Muscle of leg (tissue), 11 donors: Measurements from ENCODE around the gene FSD1L. TPM values are rescaled to one million over a fixed set of nuclear protein-coding genes. Genes with fewer than 3 reads are reported as not detected.

Experiments
- DNase-seq: peaks from one replicate; pipeline ENCODE4 v3.0.0; 2013
- H3K27ac ChIP-seq: one replicate; pipeline ENCODE4 v1.5.1; 2013; ENCODE audit warnings: mild to moderate bottlenecking, low read length, control low read depth
- H3K27me3 ChIP-seq: one replicate; pipeline ENCODE4 v1.6.1; 2013; ENCODE audit warnings: low read length; ENCODE audit not compliant: control insufficient read depth, insufficient read depth
- H3K36me3 ChIP-seq: one replicate; pipeline ENCODE4 v1.6.1; 2013; ENCODE audit warnings: low read length; ENCODE audit not compliant: control insufficient read depth, insufficient read depth
- H3K4me1 ChIP-seq: one replicate; pipeline ENCODE4 v1.6.1; 2013; ENCODE audit warnings: low read length; ENCODE audit not compliant: control insufficient read depth, insufficient read depth
- H3K4me3 ChIP-seq: one replicate; pipeline ENCODE4 v1.5.1; 2013; ENCODE audit warnings: low read length, control low read depth
- H3K9me3 ChIP-seq: replicated peaks from 2 replicates; pipeline ENCODE4 v1.6.1; 2013; ENCODE audit warnings: low read depth, low read length; ENCODE audit not compliant: control insufficient read depth
- WGBS: methylation state at CpG from one replicate; pipeline ENCODE4 v1.1.5; 2013; ENCODE audit warnings: missing lambda C conversion rate; ENCODE audit not compliant: insufficient coverage; 5-methylcytosine and 5-hydroxymethylcytosine counted together
- polyA plus RNA-seq, 8 donors: library from polyadenylated mRNA; unstranded; fragments of 120-200 nt; gene quantifications; one replicate each; pipeline versions ENCODE4 v1.2.1 to v1.2.3, GENCODE V29; 2013; ENCODE audit warnings: inconsistent platforms in 1 of 8, low replicate concordance in 1 of 8; ENCODE audit not compliant: insufficient read length in 8 of 8, insufficient read depth in 1 of 8
- total RNA-seq: library from RNA; stranded (reverse); fragments of 120-200 nt; gene quantifications from one replicate; pipeline ENCODE4 v1.2.4, GENCODE V29; 2013

FSD1L gene
- total and polyA plus RNA-seq, 9 donors, result 8.4 to 14.1 (median 9.2) TPM

- no peak for DNase-seq
- Histone ChIP-seq H3K4me1 (peaks cover 2% of the 10 kb centered on the region), H3K36me3 (no peaks in the 10 kb centered on the region), H3K27ac (no peak overlapping the region), H3K9me3 (peaks cover 1% of the 10 kb centered on the region), H3K4me3 (no peak overlapping the region), H3K27me3 (no peaks in the 10 kb centered on the region)
- WGBS, result no CpG with 5 or more reads among the region's 1 CpG
These were observed 31.0 kb upstream of the FSD1L start for GRCh38 chr9:105416840-105417239.

DNA sequence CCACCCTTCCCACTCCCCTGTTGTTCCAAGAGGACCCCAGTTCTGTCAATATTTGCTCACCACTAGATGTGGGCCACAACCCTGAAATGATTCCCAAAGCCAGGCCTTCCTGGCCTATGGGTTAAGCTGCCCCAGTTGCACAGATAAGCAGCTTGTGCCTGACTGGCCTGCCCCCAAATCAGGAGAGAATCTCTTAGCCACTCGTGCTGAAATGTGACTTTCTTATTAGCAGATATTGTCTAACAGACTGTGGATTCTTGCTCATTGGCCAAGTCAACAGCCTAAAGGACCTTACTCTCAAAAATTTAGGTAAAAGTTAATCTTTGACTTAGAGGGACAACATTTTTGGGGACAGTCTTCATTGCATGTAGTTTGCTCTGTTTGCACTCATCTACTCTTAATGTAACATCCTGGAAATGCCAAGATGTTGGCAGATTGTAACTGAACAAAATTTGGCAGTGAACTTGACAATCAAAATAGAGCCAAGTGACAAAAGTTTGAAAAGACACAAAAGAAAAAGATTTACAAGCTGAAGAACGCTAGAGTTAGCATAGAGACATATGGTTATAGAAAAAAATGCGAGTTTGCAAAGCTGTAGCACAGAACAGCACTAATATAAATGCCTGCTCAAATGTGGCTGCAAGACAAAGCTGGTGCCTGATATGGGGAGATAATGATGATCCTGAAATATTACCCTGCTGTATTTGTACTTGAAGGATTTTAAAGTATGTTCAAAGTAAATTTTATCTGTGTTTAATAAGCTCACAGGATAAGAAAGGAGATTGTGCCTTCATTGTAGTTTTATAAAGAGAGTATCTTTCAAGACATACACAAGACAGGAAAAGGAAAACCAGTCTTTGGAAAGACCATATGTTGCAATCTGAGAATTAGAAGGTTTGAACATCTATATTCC lies 29.0 kb upstream of the FSD1L start:
- 82% methylated on average over 2 of the region's 3 CpGs for WGBS
- H3K4me3 ChIP-seq, result no peak overlapping the region
- H3K36me3 ChIP-seq, result no peaks in the 10 kb centered on the region
- no peaks in the 10 kb centered on the region for H3K27me3 ChIP-seq
- no peak for DNase-seq
- no peaks in the 10 kb centered on the region for H3K9me3 ChIP-seq
- H3K4me1 ChIP-seq, result peaks cover 2% of the 10 kb centered on the region
- no peak overlapping the region for H3K27ac ChIP-seq

DNA sequence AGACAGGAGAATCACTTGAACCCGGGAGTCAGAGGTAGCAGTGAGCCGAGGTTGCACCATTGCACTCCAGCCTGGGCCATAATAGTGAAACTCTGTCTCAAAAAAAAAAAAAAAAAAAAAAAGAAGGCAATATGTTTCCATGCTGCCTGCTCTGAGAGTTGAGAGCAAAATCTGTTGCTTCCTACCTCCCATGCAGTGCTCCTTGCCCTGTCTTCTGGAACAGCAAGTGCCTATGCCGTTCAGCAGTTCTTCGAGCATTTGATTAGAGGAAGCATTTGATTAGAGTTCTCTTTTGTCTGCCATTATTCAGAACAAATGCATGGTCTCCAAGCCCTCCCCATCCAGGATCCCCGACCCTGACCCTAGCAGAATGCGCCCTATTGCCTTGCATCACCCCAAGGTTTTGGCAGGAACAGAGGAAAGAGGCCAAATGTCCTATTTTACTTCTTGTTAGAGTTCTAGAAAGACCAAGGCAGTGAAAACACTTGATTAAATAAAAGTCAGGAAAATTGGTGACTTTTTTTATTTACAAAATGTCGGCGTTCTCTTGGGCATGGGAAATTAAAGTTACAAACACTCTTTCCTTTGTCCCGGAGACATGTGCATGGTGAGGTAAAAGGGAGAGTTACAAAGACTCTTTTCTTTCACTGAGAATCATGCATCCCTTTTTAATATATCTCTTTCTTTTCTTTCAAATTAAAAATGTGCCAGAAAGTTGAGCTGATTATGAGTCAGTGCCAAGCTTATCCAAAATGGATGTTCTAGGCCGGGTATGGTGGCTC lies 27.8 kb upstream of the FSD1L start:
- Histone ChIP-seq H3K27ac (no peak overlapping the region), H3K36me3 (no peaks in the 10 kb centered on the region), H3K4me1 (peaks cover 2% of the 10 kb centered on the region), H3K9me3 (no peaks in the 10 kb centered on the region), H3K4me3 (no peak overlapping the region), H3K27me3 (no peaks in the 10 kb centered on the region)
- 93% methylated on average over 3 of the region's 10 CpGs for WGBS
- no peak for DNase-seq

- Histone ChIP-seq H3K4me3 (no peak overlapping the region), H3K27me3 (no peaks in the 10 kb centered on the region), H3K27ac (no peak overlapping the region), H3K4me1 (no peaks in the 10 kb centered on the region), H3K36me3 (no peaks in the 10 kb centered on the region), H3K9me3 (no peaks in the 10 kb centered on the region)
- DNase-seq, result no peak
- 80% methylated on average over 1 of the region's 2 CpGs for WGBS
These were observed 26.7 kb upstream of the FSD1L start for GRCh38 chr9:105421154-105421553.

DNA sequence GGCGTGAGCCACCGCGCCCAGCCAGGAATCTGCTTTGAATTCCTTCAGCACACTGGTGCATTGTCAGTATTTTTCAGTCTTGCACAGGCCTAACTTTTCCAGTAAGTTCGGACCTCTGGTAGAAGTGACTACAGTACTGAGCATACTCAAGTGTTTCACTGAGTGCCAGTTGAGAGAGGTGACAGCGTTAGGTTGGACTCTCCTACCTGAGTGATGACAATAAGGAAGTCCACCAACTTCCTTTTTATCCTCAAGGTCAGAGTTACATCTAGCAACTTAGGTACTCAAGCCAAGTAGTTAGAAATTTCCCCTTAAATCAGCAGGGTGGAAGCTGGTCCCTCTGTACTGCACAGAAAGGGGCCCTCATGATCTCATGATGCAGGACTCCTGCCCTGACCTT lies 26.0 kb upstream of the FSD1L start:
- DNase-seq, result no peak
- Histone ChIP-seq H3K27me3 (no peaks in the 10 kb centered on the region), H3K4me1 (no peaks in the 10 kb centered on the region), H3K4me3 (no peak overlapping the region), H3K9me3 (no peaks in the 10 kb centered on the region), H3K36me3 (no peaks in the 10 kb centered on the region), H3K27ac (no peak overlapping the region)
- no CpG with 5 or more reads among the region's 5 CpGs for WGBS

- no peaks in the 10 kb centered on the region for H3K9me3 ChIP-seq
- no peak for DNase-seq
- no peaks in the 10 kb centered on the region for H3K4me1 ChIP-seq
- no peak overlapping the region for H3K4me3 ChIP-seq
- WGBS, result 50% methylated on average over 2 of the region's 2 CpGs
- no peak overlapping the region for H3K27ac ChIP-seq
- H3K27me3 ChIP-seq, result no peaks in the 10 kb centered on the region
- no peaks in the 10 kb centered on the region for H3K36me3 ChIP-seq
These were observed 21.9 kb upstream of the FSD1L start for GRCh38 chr9:105425816-105426433.

DNA sequence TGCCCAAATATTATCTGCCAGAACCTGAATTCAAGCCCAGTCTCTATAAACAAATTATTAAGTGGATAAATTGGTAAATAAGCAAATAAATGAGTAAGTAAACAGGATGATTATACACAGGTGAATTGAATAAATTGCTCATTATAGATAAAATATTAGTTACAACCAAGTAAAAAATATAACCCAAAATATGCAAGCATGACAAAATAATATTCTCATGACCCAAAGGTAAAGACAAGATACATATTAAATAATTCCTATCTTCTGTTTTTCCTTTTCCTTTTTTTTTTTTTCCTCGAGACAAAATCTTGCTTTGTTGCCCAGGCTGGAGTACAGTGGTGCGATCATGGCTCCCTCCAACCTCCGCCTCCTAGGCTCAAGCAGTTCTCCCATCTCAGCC lies 21.2 kb upstream of the FSD1L start:
- no peak overlapping the region for H3K4me3 ChIP-seq
- H3K36me3 ChIP-seq, result no peaks in the 10 kb centered on the region
- DNase-seq, result no peak
- H3K4me1 ChIP-seq, result no peaks in the 10 kb centered on the region
- no peaks in the 10 kb centered on the region for H3K27me3 ChIP-seq
- no peaks in the 10 kb centered on the region for H3K9me3 ChIP-seq
- no peak overlapping the region for H3K27ac ChIP-seq
- WGBS, result no CpG with 5 or more reads among the region's 3 CpGs

GRCh38 chr9:105431424-105432246 lies 16.2 kb upstream of the FSD1L start:
- H3K27ac ChIP-seq, result no peak overlapping the region
- H3K27me3 ChIP-seq, result no peaks in the 10 kb centered on the region
- H3K9me3 ChIP-seq, result no peaks in the 10 kb centered on the region
- no peak overlapping the region for H3K4me3 ChIP-seq
- 47% methylated on average over 2 of the region's 9 CpGs for WGBS
- no peaks in the 10 kb centered on the region for H3K36me3 ChIP-seq
- DNase-seq, result no peak
- no peaks in the 10 kb centered on the region for H3K4me1 ChIP-seq

DNA sequence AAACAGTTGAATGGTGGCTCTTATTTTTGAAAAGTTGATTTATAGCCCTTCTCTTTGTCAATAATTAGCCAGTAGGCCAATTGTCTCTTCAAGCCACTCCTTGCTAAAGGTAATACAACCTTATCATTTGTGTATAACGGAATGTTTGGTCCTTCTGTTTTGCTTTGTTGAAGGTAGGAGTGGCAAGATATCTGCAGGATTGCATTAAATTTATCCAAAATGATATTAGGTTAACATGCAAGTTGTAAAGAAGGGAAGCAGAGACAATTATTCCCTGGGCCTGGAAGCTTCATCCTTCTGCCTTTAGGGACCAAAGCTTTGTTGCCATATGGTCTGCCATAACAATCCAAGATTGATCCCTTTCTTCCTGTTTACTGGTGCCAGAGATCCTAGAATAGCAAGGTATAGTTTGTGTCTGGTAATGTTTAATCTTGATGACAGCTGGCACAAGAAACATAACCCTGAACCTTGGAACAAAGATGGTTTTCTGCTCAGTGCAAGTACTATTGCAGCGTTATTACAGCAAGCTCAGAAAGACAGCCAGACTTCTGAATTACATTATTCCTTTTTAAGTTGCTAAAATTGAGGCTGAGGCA lies 15.5 kb upstream of the FSD1L start:
- DNase-seq, result peak; percentile 28
- Histone ChIP-seq H3K27me3 (no peaks in the 10 kb centered on the region), H3K4me3 (no peak overlapping the region), H3K27ac (no peak overlapping the region), H3K9me3 (no peaks in the 10 kb centered on the region), H3K4me1 (no peaks in the 10 kb centered on the region), H3K36me3 (no peaks in the 10 kb centered on the region)
- WGBS, result no CpG with 5 or more reads among the region's 2 CpGs
